ENCODE results near the gene GRIA3. TPM values are rescaled to one million over a fixed set of nuclear protein-coding genes. Genes with fewer than 3 reads are reported as not detected.

The GRIA3 gene
- total RNA-seq, 1 experiment from 2014 or later: not detected

DNA sequence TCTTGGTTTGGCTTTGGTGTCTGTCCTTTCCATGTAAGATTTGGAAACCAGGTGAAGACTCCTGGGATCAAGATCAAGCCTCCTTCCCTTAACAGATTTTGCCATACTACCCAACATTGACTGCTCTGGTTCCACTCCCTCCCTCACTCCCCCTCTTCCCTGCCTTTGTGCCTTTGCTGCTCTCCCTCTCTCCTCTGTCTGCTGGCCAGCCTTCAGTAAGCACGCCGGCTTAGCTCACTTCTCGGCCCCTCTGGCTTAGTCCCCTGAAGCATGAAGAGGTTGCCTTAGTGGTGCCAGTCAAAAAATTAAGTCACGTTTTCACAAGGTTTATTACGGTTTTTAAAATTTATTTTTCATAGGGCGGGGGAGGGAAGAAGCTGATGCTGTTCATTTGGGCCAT, 6.0 kb downstream of the GRIA3 start:
- no peak overlapping the region for H3K27ac ChIP-seq (ENCODE audit: low read length)
- H3K79me2 ChIP-seq (ENCODE audit: low read length): no peaks in the 10 kb centered on the region
- DNase-seq (no peak), ATAC-seq (no peak)
- no peaks in the 10 kb centered on the region for H4K20me1 ChIP-seq (ENCODE audit: low read length)
- no peak overlapping the region for H3K4me3 ChIP-seq (ENCODE audit: low read length)
- BruUV-seq (replicated peaks): no TSS peak
- no peaks in the 10 kb centered on the region for H3K4me1 ChIP-seq (ENCODE audit: insufficient read depth, low read length)
- H3K27me3 ChIP-seq (ENCODE audit: low read length): peaks cover 11% of the 10 kb centered on the region
- H3K9ac ChIP-seq (ENCODE audit: low read length): no peak overlapping the region
- ChIA-PET CTCF (no interaction called here), POLR2A (ENCODE audit: unreplicated experiment) (no interaction called here)
- no peaks in the 10 kb centered on the region for H3K36me3 ChIP-seq (ENCODE audit: low read depth, low read length)
- intact Hi-C loops (cut with micrococcal nuclease): no loop called here
- no peak overlapping the region for H2AFZ ChIP-seq (ENCODE audit: low read length)
- TF ChIP-seq, protein P1, sequence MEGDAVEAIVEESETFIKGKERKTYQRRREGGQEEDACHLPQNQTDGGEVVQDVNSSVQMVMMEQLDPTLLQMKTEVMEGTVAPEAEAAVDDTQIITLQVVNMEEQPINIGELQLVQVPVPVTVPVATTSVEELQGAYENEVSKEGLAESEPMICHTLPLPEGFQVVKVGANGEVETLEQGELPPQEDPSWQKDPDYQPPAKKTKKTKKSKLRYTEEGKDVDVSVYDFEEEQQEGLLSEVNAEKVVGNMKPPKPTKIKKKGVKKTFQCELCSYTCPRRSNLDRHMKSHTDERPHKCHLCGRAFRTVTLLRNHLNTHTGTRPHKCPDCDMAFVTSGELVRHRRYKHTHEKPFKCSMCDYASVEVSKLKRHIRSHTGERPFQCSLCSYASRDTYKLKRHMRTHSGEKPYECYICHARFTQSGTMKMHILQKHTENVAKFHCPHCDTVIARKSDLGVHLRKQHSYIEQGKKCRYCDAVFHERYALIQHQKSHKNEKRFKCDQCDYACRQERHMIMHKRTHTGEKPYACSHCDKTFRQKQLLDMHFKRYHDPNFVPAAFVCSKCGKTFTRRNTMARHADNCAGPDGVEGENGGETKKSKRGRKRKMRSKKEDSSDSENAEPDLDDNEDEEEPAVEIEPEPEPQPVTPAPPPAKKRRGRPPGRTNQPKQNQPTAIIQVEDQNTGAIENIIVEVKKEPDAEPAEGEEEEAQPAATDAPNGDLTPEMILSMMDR (conservative IDR thresholded peaks at IDR 0.05; ENCODE audit: low read depth, low read length): no peak
- TF ChIP-seq EZH2phosphoT487 (IDR thresholded peaks at IDR 0.05; ENCODE audit: borderline replicate concordance, low read length) (no peak), EZH2 (IDR thresholded peaks at IDR 0.05; ENCODE audit: low read length, unreplicated experiment) (no peak)
- H3K4me2 ChIP-seq (ENCODE audit: low read length): no peak overlapping the region
- H3K9me3 ChIP-seq (ENCODE audit: low read length): no peaks in the 10 kb centered on the region
- no peaks in the 10 kb centered on the region for H3K9me2 ChIP-seq (replicated peaks; ENCODE audit: low read length)
- no peaks in the 10 kb centered on the region for H3F3A ChIP-seq (ENCODE audit: low read length, unreplicated experiment)

DNA sequence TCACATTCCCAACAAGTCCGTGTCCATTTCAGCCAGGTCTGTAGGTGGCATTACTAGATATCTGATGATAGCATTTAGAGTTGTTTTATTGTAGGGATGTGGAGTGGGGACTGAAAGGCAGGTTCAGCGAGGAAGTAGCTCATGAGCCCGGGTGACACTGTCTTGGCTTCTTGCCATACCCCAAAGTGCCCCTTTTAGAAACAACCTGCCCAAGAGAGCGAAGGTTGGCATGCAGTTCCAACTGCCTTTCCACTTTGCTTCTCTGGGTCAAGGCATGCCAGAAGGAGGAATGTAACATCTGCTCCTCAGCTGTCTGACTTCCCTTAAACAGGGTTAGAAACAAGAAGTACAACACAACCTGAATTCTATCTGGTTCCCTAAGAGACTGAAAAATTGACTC, 9.0 kb downstream of the GRIA3 start:
- no peak for DNase-seq
- Histone ChIP-seq H3K79me2 (ENCODE audit: low read length) (no peaks in the 10 kb centered on the region), H3K4me1 (ENCODE audit: insufficient read depth, low read length) (no peaks in the 10 kb centered on the region), H3K4me3 (ENCODE audit: low read length) (no peak overlapping the region), H3K4me2 (ENCODE audit: low read length) (no peak overlapping the region), H3K36me3 (ENCODE audit: low read depth, low read length) (no peaks in the 10 kb centered on the region), H2AFZ (ENCODE audit: low read length) (no peak overlapping the region), H3F3A (ENCODE audit: low read length, unreplicated experiment) (no peaks in the 10 kb centered on the region), H3K27ac (ENCODE audit: low read length) (no peak overlapping the region), H3K9ac (ENCODE audit: low read length) (no peak overlapping the region), H3K27me3 (ENCODE audit: low read length) (no peaks in the 10 kb centered on the region), H3K9me2 (replicated peaks; ENCODE audit: low read length) (no peaks in the 10 kb centered on the region), H4K20me1 (ENCODE audit: low read length) (no peaks in the 10 kb centered on the region), H3K9me3 (ENCODE audit: low read length) (no peaks in the 10 kb centered on the region)
- no peak for ATAC-seq
- ChIA-PET POLR2A (ENCODE audit: unreplicated experiment) (no interaction called here), CTCF (no interaction called here)
- intact Hi-C loops (cut with micrococcal nuclease): no loop called here
- TF ChIP-seq, protein P1 (conservative IDR thresholded peaks at IDR 0.05; ENCODE audit: low read depth, low read length): no peak
- no peak for TF ChIP-seq EZH2 (IDR thresholded peaks at IDR 0.05; ENCODE audit: low read length, unreplicated experiment)
- no peak for TF ChIP-seq EZH2phosphoT487 (IDR thresholded peaks at IDR 0.05; ENCODE audit: borderline replicate concordance, low read length)
- no TSS peak for BruUV-seq (replicated peaks)

DNA sequence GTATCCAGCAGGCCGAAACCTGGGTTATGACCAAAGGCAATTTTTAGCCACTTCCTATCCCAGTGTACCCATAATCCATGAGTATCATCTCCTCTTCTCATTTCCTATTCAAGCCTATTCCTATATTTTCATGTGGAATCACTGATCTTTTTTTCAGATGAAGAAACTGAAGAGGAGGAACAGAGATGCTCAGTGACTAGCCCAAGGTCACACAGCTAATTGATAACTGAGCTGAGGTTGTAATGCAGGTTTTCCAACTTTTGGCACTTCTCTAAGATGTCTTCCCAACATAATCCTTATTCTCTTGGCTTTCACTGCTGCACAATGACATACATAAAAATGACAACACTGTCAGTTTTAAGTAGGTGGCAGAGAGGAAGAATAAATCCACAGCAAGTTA, 15.3 kb downstream of the GRIA3 start:
- ATAC-seq: no peak
- intact Hi-C loops (cut with micrococcal nuclease): no loop called here
- Histone ChIP-seq H3K9me2 (replicated peaks; ENCODE audit: low read length) (no peaks in the 10 kb centered on the region), H2AFZ (ENCODE audit: low read length) (no peak overlapping the region), H3K4me2 (ENCODE audit: low read length) (no peak overlapping the region), H3K36me3 (ENCODE audit: low read depth, low read length) (no peaks in the 10 kb centered on the region), H4K20me1 (ENCODE audit: low read length) (no peaks in the 10 kb centered on the region), H3K27me3 (ENCODE audit: low read length) (no peaks in the 10 kb centered on the region), H3K4me1 (ENCODE audit: insufficient read depth, low read length) (no peaks in the 10 kb centered on the region), H3K79me2 (ENCODE audit: low read length) (no peaks in the 10 kb centered on the region), H3K4me3 (ENCODE audit: low read length) (no peak overlapping the region), H3K9ac (ENCODE audit: low read length) (no peak overlapping the region), H3K9me3 (ENCODE audit: low read length) (no peaks in the 10 kb centered on the region), H3K27ac (ENCODE audit: low read length) (no peak overlapping the region), H3F3A (ENCODE audit: low read length, unreplicated experiment) (no peaks in the 10 kb centered on the region)
- no peak for TF ChIP-seq EZH2phosphoT487 (IDR thresholded peaks at IDR 0.05; ENCODE audit: borderline replicate concordance, low read length)
- TF ChIP-seq, protein P1 (conservative IDR thresholded peaks at IDR 0.05; ENCODE audit: low read depth, low read length): no peak
- TF ChIP-seq EZH2 (IDR thresholded peaks at IDR 0.05; ENCODE audit: low read length, unreplicated experiment): no peak
- POLR2A ChIA-PET (ENCODE audit: unreplicated experiment): no interaction called here
- CTCF ChIA-PET: no interaction called here
- no peak for DNase-seq
- no TSS peak for BruUV-seq (replicated peaks)
